PC-3 (cell line): ENCODE measurements around the gene CEP76. TPM values are rescaled to one million over a fixed set of nuclear protein-coding genes. Genes with fewer than 3 reads are reported as not detected.
A peak's percentile ranks its signal among the peaks of the same experiment; 100 is the strongest.

ENCODE experiments used
- ATAC-seq: fragments of 200-7000 bp; cut with Tn5 transposase; 2 replicates; pipeline ENCODE4 v1.9.1; 2020; ENCODE audit warnings: mild to moderate bottlenecking, moderate library complexity
- BruUV-seq: library from RNA; stranded (reverse); fragments of 400-500 nt; replicated peaks from 2 replicates; lab custom pipeline; 2021; lab: Mats Ljungman, UMichigan
- CTCF ChIA-PET: fragments of 300-600 bp; sonication (Branson Sonifier 250); formaldehyde crosslinking; loops from one replicate; lab custom pipeline; 2022; ENCODE audit warnings: antibody characterized with exemption; lab: Charles Lee
- POLR2A ChIA-PET: fragments of 300-600 bp; sonication (Branson Sonifier 250); formaldehyde crosslinking; loops from one replicate; lab custom pipeline; 2022; ENCODE audit warnings: antibody characterized with exemption; ENCODE audit not compliant: unreplicated experiment; lab: Charles Lee
- DNase-seq: peaks from one replicate; pipeline ENCODE4 v3.0.0-alpha.2; 2015
- H2AFZ ChIP-seq: fragments of 300-600 bp; sonication (generic); 2 replicates; pipeline ENCODE4 v1.6.0; 2016; ENCODE audit warnings: antibody characterized with exemption, low read length
- H3F3A ChIP-seq: fragments of 300-600 bp; sonication (generic); one replicate; pipeline ENCODE4 v1.6.0; 2017; ENCODE audit warnings: antibody characterized with exemption, low read length, control low read depth, mild to moderate bottlenecking; ENCODE audit not compliant: unreplicated experiment
- H3K27ac ChIP-seq: fragments of 300-600 bp; sonication (generic); 2 replicates; pipeline ENCODE4 v1.5.1; 2016; ENCODE audit warnings: mild to moderate bottlenecking, low read length
- H3K27me3 ChIP-seq: fragments of 300-600 bp; sonication (generic); 2 replicates; pipeline ENCODE4 v1.6.1; 2016; ENCODE audit warnings: low read length, mixed read lengths
- H3K36me3 ChIP-seq: fragments of 300-600 bp; sonication (generic); 2 replicates; pipeline ENCODE4 v1.6.1; 2016; ENCODE audit warnings: low read depth, mixed run types, low read length, mixed read lengths
- H3K4me1 ChIP-seq: fragments of 300-600 bp; sonication (generic); 2 replicates; pipeline ENCODE4 v1.5.1; 2016; ENCODE audit warnings: low read length; ENCODE audit not compliant: insufficient read depth
- H3K4me2 ChIP-seq: fragments of 300-600 bp; sonication (generic); 2 replicates; pipeline ENCODE4 v1.6.0; 2016; ENCODE audit warnings: low read length
- H3K4me3 ChIP-seq: fragments of 300-600 bp; sonication (generic); 2 replicates; pipeline ENCODE4 v1.5.1; 2016; ENCODE audit warnings: mild to moderate bottlenecking, low read length, mixed read lengths
- H3K79me2 ChIP-seq: fragments of 300-600 bp; sonication (generic); 2 replicates; pipeline ENCODE4 v1.6.1; 2017; ENCODE audit warnings: low read length, mixed read lengths
- H3K9ac ChIP-seq: fragments of 300-600 bp; sonication (generic); 2 replicates; pipeline ENCODE4 v1.6.0; 2016; ENCODE audit warnings: mild to moderate bottlenecking, low read length
- H3K9me2 ChIP-seq: fragments of 300-600 bp; sonication (generic); replicated peaks from 2 replicates; pipeline ENCODE4 v1.6.1; 2016; ENCODE audit warnings: mixed run types, low read length, mixed read lengths
- H3K9me3 ChIP-seq: fragments of 300-600 bp; sonication (generic); 2 replicates; pipeline ENCODE4 v1.6.1; 2016; ENCODE audit warnings: low read length, mixed read lengths
- H4K20me1 ChIP-seq: fragments of 300-600 bp; sonication (generic); 2 replicates; pipeline ENCODE4 v1.6.1; 2016; ENCODE audit warnings: low read length, mixed read lengths
- CTCF ChIP-seq: fragments of 300-600 bp; sonication (generic); conservative IDR thresholded peaks from 2 replicates; pipeline ENCODE4 v1.5.1; 2017; ENCODE audit warnings: antibody characterized with exemption, low read depth, mild to moderate bottlenecking, low read length
- EZH2 ChIP-seq: fragments of 300-600 bp; sonication (generic); IDR thresholded peaks from one replicate; pipeline ENCODE4 v1.6.1; 2017; ENCODE audit warnings: antibody characterized with exemption, mild to moderate bottlenecking, low read length; ENCODE audit not compliant: unreplicated experiment
- EZH2phosphoT487 ChIP-seq: fragments of 300-600 bp; sonication (generic); IDR thresholded peaks from 2 replicates; pipeline ENCODE4 v1.6.1; 2018; ENCODE audit warnings: mild to moderate bottlenecking, antibody characterized with exemption, low read length, borderline replicate concordance
- intact Hi-C: fragments of 100-400 bp; cut with micrococcal nuclease; formaldehyde crosslinking; loops from 2 replicates; pipeline ENCODE4 v1.9.0; 2023
- total RNA-seq: library from RNA; depleted of rRNA; stranded (reverse); fragments of >200 nt; gene quantifications from 2 replicates; pipeline ENCODE4 v1.2.3, GENCODE V29; 2014

CEP76 gene
- total RNA-seq, 1 experiment from 2014 or later: 25.1 TPM

GRCh38 chr18:12721495-12722275, 19.2 kb upstream of the CEP76 start:
- no TSS peak for BruUV-seq
- TF ChIP-seq EZH2 (no peak), EZH2phosphoT487 (no peak), CTCF (no peak)
- intact Hi-C loops: no loop called here

GRCh38 chr18:12711446-12711845, 8.9 kb upstream of the CEP76 start:
- H3K4me3 ChIP-seq: no peak overlapping the region
- CTCF ChIA-PET: no interaction called here
- no peak overlapping the region for H3K4me2 ChIP-seq
- H3K27me3 ChIP-seq: no peaks in the 10 kb centered on the region
- H4K20me1 ChIP-seq: no peaks in the 10 kb centered on the region
- H3K9me3 ChIP-seq: no peaks in the 10 kb centered on the region
- intact Hi-C loops: no loop called here
- no TSS peak for BruUV-seq
- H3K4me1 ChIP-seq: no peaks in the 10 kb centered on the region
- H3K9me2 ChIP-seq: no peaks in the 10 kb centered on the region
- H3K79me2 ChIP-seq: peaks cover 11% of the 10 kb centered on the region; the same call in 1 of the 2 replicates
- H3K27ac ChIP-seq: no peak overlapping the region
- DNase-seq: no peak
- TF ChIP-seq CTCF (no peak), EZH2 (no peak), EZH2phosphoT487 (no peak)
- H3F3A ChIP-seq: no peaks in the 10 kb centered on the region
- no peak overlapping the region for H2AFZ ChIP-seq
- POLR2A ChIA-PET: no interaction called here
- no peak for ATAC-seq
- no peak overlapping the region for H3K9ac ChIP-seq
- H3K36me3 ChIP-seq: peaks cover 41% of the 10 kb centered on the region

More at GRCh38 chr18:12721495-12722275, 19.2 kb upstream of the CEP76 start:
- Histone ChIP-seq H3K4me2 (no peak overlapping the region), H3K4me1 (no peaks in the 10 kb centered on the region), H3K9me2 (no peaks in the 10 kb centered on the region), H3F3A (no peaks in the 10 kb centered on the region), H2AFZ (no peak overlapping the region), H3K36me3 (peaks cover 46% of the 10 kb centered on the region), H3K9me3 (no peaks in the 10 kb centered on the region), H3K9ac (no peak overlapping the region), H3K79me2 (no peaks in the 10 kb centered on the region), H3K27ac (no peak overlapping the region), H3K4me3 (no peak overlapping the region), H3K27me3 (no peaks in the 10 kb centered on the region), H4K20me1 (no peaks in the 10 kb centered on the region)
- ATAC-seq: no peak
- ChIA-PET CTCF (interaction anchor here (0.7 kb wide), 1 partner anchor 213 kb away, joined by 4 read pairs; no protein-coding TSS in a partner anchor), POLR2A (interaction anchor here (0.5 kb wide), 1 partner anchor 20 kb away, joined by 4 read pairs; no protein-coding TSS in a partner anchor)
- DNase-seq: no peak

- TF ChIP-seq EZH2 (no peak), EZH2phosphoT487 (no peak)
- H3K4me3 ChIP-seq: peak overlapping the region; percentile 80
- H3K27me3 ChIP-seq: no peaks in the 10 kb centered on the region
- H3K9ac ChIP-seq: peak overlapping the region; percentile 97
- ChIA-PET POLR2A (no interaction called here), CTCF (interaction anchor here (0.9 kb wide), 1 partner anchor 432 kb away, joined by 4 read pairs; no protein-coding TSS in a partner anchor)
- no peak overlapping the region for H3K27ac ChIP-seq
- H3K9me2 ChIP-seq: no peaks in the 10 kb centered on the region
- H2AFZ ChIP-seq: peak overlapping the region; percentile 96; the same call in 1 of the 2 replicates
- ATAC-seq (peak; percentile 1; the same call in 1 of the 2 replicates), DNase-seq (peak; percentile 29)
- H3K36me3 ChIP-seq: peaks cover 24% of the 10 kb centered on the region
- BruUV-seq: no TSS peak
- H3K4me1 ChIP-seq: peaks cover 34% of the 10 kb centered on the region
- intact Hi-C loops: no loop called here
- H3F3A ChIP-seq: peaks cover 5% of the 10 kb centered on the region
- peaks cover 81% of the 10 kb centered on the region for H3K79me2 ChIP-seq
- peak overlapping the region; percentile 89 for H3K4me2 ChIP-seq
- H4K20me1 ChIP-seq: no peaks in the 10 kb centered on the region
- H3K9me3 ChIP-seq: no peaks in the 10 kb centered on the region
Measured at GRCh38 chr18:12703664-12704063, 1.1 kb upstream of the CEP76 start.
